HG03432 (cell line): ENCODE results near the gene DEDD2.

ENCODE experiments used
- ATAC-seq: cut with Tn5 transposase; IDR thresholded peaks from one replicate; pipeline ENCODE4 v1.9.1; 2021; ENCODE audit warnings: mild to moderate bottlenecking, moderate library complexity; ENCODE audit not compliant: unreplicated experiment

Gene DEDD2

GRCh38 chr19:42174958-42175734 is 42.3 kb downstream of the DEDD2 start:
- no peak for ATAC-seq

GRCh38 chr19:42174188-42174587 is 43.3 kb downstream of the DEDD2 start:
- no peak for ATAC-seq

- no peak for ATAC-seq
These were observed 43.8 kb downstream of the DEDD2 start for GRCh38 chr19:42173695-42174094.

GRCh38 chr19:42172261-42172660 is 45.2 kb downstream of the DEDD2 start:
- ATAC-seq, result no peak

- ATAC-seq, result no peak
These were observed 46.8 kb downstream of the DEDD2 start for GRCh38 chr19:42170715-42171114.

- ATAC-seq, result no peak
These were observed 47.7 kb downstream of the DEDD2 start for GRCh38 chr19:42169486-42170413.

GRCh38 chr19:42168206-42168605 is 49.3 kb downstream of the DEDD2 start:
- ATAC-seq, result no peak

GRCh38 chr19:42166316-42166715 is 51.2 kb downstream of the DEDD2 start:
- no peak for ATAC-seq

GRCh38 chr19:42165146-42165545 is 52.3 kb downstream of the DEDD2 start:
- no peak for ATAC-seq

GRCh38 chr19:42161616-42162263 is 55.7 kb downstream of the DEDD2 start:
- ATAC-seq, result no peak

- ATAC-seq, result no peak
These were observed 57.5 kb downstream of the DEDD2 start for GRCh38 chr19:42159942-42160341.

GRCh38 chr19:42158926-42159325 is 58.6 kb downstream of the DEDD2 start:
- no peak for ATAC-seq

- no peak for ATAC-seq
These were observed 60.9 kb downstream of the DEDD2 start for GRCh38 chr19:42156571-42156970.

GRCh38 chr19:42155796-42156195 is 61.7 kb downstream of the DEDD2 start:
- no peak for ATAC-seq

- no peak for ATAC-seq
These were observed 62.8 kb downstream of the DEDD2 start for GRCh38 chr19:42154471-42155323.

GRCh38 chr19:42153672-42154433 is 63.6 kb downstream of the DEDD2 start:
- ATAC-seq, result no peak

GRCh38 chr19:42152910-42153671 is 64.4 kb downstream of the DEDD2 start:
- ATAC-seq, result no peak

- no peak for ATAC-seq
These were observed 65.4 kb downstream of the DEDD2 start for GRCh38 chr19:42151782-42152684.
